Upper lobe of right lung (tissue), 1 donor: ENCODE results near the gene SGTA. TPM values are rescaled to one million over a fixed set of nuclear protein-coding genes. Genes with fewer than 3 reads are reported as not detected.
A peak's percentile ranks its signal among the peaks of the same experiment; 100 is the strongest.

Source experiments
- ATAC-seq: fragments of 200-7000 bp; cut with Tn5 transposase; one replicate; pipeline ENCODE4 v1.9.1; 2020; ENCODE audit warnings: mild to moderate bottlenecking, moderate library complexity
- DNase-seq: peaks from one replicate; pipeline ENCODE4 v3.0.0-alpha.2; 2020
- H3K27ac ChIP-seq: fragments of 200-600 bp; one replicate; pipeline ENCODE4 v1.8.0; 2022
- H3K27me3 ChIP-seq: fragments of 200-600 bp; one replicate; pipeline ENCODE4 v1.8.0; 2022; ENCODE audit warnings: mild to moderate bottlenecking
- H3K36me3 ChIP-seq: fragments of 200-600 bp; one replicate; pipeline ENCODE4 v1.8.0; 2022
- H3K4me1 ChIP-seq: fragments of 200-600 bp; one replicate; pipeline ENCODE4 v1.8.0; 2022
- H3K4me3 ChIP-seq: fragments of 200-600 bp; one replicate; pipeline ENCODE4 v1.8.0; 2022; ENCODE audit warnings: mild to moderate bottlenecking
- H3K9me3 ChIP-seq: fragments of 200-600 bp; one replicate; pipeline ENCODE4 v1.8.0; 2022
- intact Hi-C: fragments of 100-400 bp; cut with DNase I; formaldehyde crosslinking; loops from one replicate; pipeline ENCODE4 v1.11.0; 2022
- total RNA-seq: library from RNA; stranded (reverse); fragmentation: NEBNext Ultra II Directional; extraction: Animal tissue kit (Norgen Biotek cat#: 25700); gene quantifications from one replicate; pipeline ENCODE4 v1.2.1, GENCODE V29; 2021
- TF ChIP-seq, protein P1 (sequence below): fragments of 200-600 bp; IDR thresholded peaks from one replicate; pipeline ENCODE4 v1.8.0; 2022; ENCODE audit warnings: antibody characterized with exemption
- donor health status: DM: no; HTN: yes; CAD: no; lungs with severe emphysema.

The SGTA gene
- total RNA-seq, 1 donor from 2014 or later: 44.9 TPM

DNA sequence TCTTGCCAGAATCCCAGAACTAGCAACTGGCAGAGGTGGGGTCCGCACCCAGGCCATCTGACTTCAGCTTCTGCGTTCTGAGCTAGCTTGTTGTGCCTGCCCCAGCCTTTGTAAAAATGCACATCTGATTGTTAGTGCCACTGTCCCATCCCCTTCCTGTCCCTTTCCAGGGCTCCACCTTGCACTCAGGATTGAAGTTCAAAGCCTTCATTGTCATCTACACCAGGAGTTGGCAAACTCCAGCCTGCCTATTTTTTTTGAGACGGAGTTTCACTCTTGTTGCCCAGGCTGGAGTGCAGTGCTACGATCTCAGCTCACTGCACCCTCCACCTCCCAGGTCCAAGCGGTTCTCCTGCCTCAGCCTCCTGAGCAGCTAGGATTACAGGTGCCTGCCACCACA lies 5.2 kb upstream of the SGTA start:
- DNase-seq: no peak
- Histone ChIP-seq H3K27ac (no peak overlapping the region), H3K4me3 (no peak overlapping the region), H3K4me1 (peaks cover 6% of the 10 kb centered on the region), H3K9me3 (no peaks in the 10 kb centered on the region), H3K27me3 (no peaks in the 10 kb centered on the region), H3K36me3 (peaks cover 9% of the 10 kb centered on the region)
- no peak for ATAC-seq
- intact Hi-C loops: no loop called here
- TF ChIP-seq, protein P1, sequence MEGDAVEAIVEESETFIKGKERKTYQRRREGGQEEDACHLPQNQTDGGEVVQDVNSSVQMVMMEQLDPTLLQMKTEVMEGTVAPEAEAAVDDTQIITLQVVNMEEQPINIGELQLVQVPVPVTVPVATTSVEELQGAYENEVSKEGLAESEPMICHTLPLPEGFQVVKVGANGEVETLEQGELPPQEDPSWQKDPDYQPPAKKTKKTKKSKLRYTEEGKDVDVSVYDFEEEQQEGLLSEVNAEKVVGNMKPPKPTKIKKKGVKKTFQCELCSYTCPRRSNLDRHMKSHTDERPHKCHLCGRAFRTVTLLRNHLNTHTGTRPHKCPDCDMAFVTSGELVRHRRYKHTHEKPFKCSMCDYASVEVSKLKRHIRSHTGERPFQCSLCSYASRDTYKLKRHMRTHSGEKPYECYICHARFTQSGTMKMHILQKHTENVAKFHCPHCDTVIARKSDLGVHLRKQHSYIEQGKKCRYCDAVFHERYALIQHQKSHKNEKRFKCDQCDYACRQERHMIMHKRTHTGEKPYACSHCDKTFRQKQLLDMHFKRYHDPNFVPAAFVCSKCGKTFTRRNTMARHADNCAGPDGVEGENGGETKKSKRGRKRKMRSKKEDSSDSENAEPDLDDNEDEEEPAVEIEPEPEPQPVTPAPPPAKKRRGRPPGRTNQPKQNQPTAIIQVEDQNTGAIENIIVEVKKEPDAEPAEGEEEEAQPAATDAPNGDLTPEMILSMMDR: no peak

DNA sequence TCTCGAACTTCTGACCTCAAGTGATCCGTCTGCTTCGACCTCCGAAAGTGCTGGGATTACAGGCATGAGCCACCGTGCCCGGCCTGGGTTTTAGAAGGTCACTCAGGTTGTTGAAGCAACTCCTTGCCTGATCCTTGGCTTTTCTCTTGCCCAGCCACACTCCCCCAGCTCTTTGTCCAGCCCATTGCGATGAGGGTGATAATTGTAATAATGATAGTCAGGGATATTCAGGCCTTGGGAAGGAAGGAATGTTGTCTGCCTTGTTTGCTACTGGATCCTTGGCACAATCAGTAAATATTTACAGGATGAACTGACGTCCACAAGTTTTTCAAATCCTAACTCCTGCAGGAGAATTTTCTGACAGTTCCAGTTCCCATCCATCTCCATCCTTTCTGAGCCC lies 4.0 kb upstream of the SGTA start:
- no peak for ATAC-seq
- H3K36me3 ChIP-seq: peaks cover 9% of the 10 kb centered on the region
- peaks cover 11% of the 10 kb centered on the region for H3K4me1 ChIP-seq
- TF ChIP-seq, protein P1: no peak
- no peak for DNase-seq
- no peaks in the 10 kb centered on the region for H3K9me3 ChIP-seq
- H3K4me3 ChIP-seq: no peak overlapping the region
- H3K27me3 ChIP-seq: no peaks in the 10 kb centered on the region
- H3K27ac ChIP-seq: no peak overlapping the region
- intact Hi-C loops: no loop called here

DNA sequence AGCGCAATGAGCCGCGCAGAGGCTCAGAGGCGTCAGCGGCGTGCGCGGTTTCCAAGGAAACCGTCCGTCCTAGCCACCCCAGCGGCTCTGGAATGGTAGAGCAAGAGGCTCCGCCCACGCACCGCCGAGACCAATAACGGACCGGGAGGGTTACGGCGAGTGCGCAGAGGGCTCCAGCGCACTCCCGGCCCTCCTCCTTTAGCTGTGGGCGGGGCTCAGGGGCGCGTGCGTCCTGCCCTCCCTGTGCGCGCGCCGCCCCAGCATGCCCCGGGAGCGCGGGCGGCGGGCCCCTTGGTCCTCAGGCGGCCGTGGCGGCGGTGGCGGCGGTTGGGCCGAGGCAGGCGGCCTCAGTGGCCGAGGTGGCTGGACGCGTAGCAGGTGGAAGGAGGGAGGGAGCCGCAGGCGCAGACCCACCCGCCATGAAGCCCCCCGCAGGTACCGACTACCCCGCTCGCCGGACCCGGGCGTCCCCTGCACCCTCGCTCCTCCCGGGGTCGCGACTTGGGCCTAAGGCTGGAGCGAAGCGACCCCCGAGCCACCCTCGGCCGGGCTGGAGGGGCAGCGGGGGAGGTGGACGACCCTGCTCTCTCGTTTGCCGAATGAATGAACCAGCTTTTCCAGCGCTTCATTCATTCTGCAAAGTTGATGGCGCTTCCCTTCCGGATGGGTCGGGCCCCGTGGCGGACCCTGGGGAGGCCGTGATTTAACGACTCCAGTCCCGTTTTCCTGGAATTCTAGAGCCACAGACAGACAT lies 2.3 kb upstream of the SGTA start, which contains the start of gene THOP1:
THOP1 (plus strand) TSS at position 260 of the 754 bp plus-strand sequence; CDS start at position 420, 160 bp downstream.
- peak; percentile 100 for DNase-seq
- peaks cover 28% of the 10 kb centered on the region for H3K4me1 ChIP-seq
- TF ChIP-seq, protein P1: no peak
- H3K27ac ChIP-seq: peak within 1 kb of the TSS; percentile 73
- intact Hi-C loops: no loop called here
- H3K9me3 ChIP-seq: no peaks in the 10 kb centered on the region
- peak; percentile 96 for ATAC-seq
- no peaks in the 10 kb centered on the region for H3K27me3 ChIP-seq
- peaks cover under 1% of the 10 kb centered on the region for H3K36me3 ChIP-seq
- H3K4me3 ChIP-seq: peak within 1 kb of the TSS; percentile 93

DNA sequence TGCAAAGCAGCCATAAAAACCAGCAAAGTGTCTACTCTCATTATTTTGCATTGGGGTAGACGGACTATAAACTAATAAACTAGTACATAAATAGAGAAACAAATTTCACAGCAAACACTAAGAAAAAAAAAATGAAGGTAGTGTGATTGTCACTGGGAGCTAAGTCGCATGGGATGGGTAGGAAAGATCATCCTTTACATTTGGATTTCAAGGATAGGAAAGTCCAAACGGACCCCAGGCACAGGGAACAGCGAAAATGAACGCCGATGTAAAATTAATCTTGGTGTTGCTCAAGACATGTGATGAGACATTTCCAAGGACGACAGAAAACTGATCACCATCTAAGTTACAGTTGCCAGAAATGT lies 690 bp upstream of the SGTA start:
- peaks cover 29% of the 10 kb centered on the region for H3K4me1 ChIP-seq
- peak overlapping the region; percentile 78 for H3K4me3 ChIP-seq
- no peaks in the 10 kb centered on the region for H3K9me3 ChIP-seq
- H3K36me3 ChIP-seq: no peaks in the 10 kb centered on the region
- TF ChIP-seq, protein P1: no peak
- intact Hi-C loops: no loop called here
- ATAC-seq (no peak), DNase-seq (no peak)
- H3K27me3 ChIP-seq: no peaks in the 10 kb centered on the region
- peak overlapping the region; percentile 92 for H3K27ac ChIP-seq

DNA sequence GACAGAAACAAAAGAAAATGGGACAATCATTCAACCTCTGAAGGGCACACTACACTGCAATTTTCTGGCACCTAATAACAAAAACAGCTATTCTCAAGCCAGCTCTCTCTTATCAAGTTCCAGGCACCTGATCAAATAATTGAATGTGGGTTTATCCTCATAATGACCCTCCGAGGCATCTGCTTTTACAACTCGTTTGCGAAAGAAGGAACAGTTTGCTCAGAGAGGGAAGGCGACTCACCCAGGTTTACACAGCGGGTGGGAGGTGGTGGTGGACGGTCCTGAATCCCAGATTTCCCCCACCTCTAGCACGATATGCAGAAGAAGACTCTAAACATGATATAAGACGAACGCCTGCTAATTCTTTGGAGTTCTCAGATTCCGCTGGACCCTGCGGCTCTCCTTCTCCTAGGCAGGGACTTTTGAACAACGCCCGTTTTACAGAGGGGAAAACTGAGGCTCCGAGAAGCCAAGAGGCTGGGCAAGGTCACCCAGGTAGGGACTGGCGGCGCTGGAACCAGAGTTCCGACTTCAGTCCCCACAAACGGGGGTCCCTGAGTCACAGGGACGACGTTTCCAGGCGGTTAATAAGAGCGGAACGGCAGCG lies 641 bp downstream of the SGTA start:
- no peak for DNase-seq
- Histone ChIP-seq H3K27ac (peak overlapping the region; percentile 92), H3K4me1 (peaks cover 29% of the 10 kb centered on the region), H3K4me3 (peak overlapping the region; percentile 78), H3K27me3 (no peaks in the 10 kb centered on the region), H3K9me3 (no peaks in the 10 kb centered on the region), H3K36me3 (no peaks in the 10 kb centered on the region)
- TF ChIP-seq, protein P1: no peak
- intact Hi-C loops: no loop called here
- no peak for ATAC-seq
